Measurements from ENCODE around the gene SCAP.
"Not testable (repeated sequence)": the region's sequence is repeated elsewhere in the genome, so short reads cannot be mapped to it uniquely, and the experiment has no call there.

Gene SCAP

DNA sequence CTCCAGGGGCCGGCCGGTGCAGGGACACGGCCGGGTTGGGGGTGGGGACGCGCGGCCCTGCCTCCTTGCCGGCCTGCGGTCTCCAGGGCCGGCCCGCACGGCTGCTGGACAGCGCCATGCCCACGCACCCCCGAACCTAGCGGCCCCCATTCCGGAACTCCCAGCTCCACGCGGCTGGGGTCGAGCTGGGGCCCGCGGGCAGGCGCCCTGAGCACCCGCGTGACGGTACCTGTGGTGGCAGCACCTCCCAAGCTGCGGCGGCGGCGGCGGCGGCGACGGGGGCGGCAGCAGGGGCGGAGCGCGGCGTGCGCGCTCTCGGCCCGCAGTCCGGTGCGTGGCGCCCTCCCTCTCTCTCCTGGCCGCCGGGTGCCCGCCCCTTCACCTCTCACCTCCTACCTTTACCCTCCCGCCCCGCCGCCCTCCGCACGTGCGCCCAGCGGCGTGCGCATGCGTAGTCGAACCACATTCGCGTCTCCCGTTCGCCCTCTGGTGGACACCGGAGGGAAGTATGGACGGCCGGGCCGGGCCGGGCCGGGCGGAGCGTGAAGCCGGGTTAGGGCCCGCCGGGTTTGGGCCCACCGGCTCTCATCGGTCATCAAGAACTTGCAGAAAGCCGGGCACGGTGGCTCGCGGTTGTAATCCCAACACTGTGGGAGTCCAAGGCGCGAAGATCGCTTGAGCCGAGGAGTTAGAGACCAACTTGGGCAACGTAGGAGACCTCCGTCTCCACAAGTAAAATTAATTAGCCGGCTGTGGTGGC, at the start of gene SCAP:
Gene SCAP (minus strand): TSS at position 372 of the 760 bp plus-strand sequence. CDS start 32,948 bp downstream, outside the sequence.
- peak; percentile 57 for DNase-seq

DNA sequence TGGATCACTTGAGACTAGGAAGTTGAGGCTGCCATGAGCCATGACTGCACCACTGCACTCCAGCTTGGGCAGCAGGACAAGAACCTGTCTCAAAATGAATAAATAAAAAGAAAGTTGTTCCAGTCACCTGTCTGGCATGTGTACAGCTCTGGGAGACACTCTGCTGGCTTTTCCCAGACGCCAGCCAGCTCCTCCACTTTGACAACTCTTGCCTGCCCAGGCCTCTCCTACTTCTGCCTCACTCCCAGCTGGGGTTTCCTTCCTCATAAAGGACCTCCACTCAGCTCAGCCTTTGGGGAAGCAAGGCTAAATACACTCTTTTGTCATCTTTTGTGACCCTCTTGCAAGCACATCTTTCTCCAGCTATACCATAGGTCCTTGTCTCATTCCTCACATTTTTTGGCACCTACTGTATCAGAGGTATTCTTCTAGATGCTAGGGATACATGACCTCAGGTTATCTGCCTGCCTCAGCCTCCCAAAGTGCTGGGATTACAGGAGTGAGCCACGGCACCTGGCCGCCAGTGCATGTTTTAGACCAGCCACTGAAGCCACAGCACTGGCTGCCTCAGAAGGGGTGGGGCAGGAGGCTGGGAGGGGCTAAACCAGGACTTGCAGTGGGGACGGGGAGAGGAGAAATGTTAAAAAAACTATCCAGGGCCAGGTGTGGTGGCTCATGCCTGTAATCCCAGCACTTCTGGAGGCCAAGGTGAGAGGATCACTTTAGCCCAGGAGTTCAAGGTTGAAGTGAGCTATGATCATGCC, 47.8 kb upstream of the SCAP start:
- DNase-seq: no peak

DNA sequence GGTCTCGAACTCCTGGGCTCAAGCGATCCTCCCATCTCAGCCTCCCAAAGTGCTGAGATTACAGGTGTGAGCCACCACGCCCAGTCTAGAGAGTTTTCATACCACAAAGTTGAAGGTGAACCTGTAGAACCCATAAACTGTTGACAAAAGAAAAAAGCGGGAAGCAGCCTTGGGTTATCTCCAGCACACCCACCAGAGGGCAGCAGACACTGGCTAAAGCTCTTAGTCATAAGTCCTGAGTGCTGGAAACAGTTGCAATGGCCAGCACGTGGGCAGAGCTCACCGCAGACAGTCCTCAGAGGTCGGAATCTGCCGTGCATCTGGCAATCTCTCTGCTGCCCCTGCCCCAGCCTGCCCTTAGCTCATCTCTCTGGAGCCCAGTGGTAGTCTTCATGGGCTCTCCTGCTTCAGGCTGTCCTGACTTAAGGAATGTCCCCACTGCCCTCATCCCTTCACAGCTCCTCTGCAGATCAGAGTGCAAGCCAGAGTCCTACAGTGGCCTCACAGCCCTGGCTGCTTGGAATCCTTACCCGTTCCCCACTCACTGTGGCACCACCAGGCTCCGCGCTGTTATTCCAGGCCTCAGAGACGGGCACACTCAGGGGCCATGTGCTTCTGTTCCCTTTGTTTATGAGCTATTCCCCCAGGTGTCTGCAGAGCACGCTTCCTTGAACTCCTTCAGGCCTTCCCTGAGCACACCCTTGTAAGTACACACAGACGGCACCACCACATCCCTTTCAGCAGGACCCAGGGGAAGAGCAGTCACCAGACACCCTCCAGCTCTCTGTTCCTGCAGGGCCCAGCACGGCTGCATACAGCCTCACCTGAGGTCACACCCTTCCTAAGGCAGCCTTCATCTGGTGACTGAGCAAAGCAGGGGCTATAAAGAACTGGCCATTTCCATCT, 46.6 kb upstream of the SCAP start:
- DNase-seq: peak; percentile 50

DNA sequence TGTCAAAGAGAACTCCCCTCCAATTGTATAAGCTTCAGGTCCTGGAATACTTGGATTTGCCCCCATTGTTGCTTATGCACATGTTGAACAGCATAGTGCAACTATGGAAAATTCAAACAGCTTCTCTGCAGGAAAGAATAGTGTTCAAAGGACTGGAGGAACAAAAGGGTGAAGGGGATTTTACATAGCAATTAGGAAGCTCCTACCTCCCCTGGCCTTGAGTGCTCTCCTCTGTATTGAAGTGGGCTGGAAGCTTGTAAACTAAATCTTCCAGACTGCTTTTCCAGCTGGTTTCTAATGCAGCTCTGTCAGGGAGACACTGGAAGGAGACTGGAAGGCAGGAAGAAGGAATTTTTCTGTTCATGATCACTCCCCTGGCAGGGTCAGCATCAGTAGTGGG, 45.0 kb upstream of the SCAP start:
- DNase-seq: no peak

DNA sequence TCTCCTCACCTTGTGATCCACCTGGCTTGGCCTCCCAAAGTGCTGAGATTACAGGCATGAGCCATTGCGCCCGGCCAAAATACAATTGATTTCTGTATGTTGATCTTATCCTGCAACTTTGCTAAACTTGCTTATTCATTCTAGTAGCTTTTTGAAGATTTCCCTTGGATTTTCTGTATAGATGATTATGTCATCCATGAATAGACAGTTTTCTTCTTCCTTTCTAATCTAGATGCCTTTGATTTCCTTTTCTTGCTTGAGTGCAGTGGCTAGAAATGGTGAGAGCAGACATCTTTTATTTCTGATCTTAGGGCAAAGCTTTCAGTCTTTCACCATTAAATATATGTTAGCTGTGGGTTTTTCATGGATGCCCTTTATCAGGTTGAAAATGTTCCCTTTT, 42.2 kb upstream of the SCAP start:
- no peak for DNase-seq

DNA sequence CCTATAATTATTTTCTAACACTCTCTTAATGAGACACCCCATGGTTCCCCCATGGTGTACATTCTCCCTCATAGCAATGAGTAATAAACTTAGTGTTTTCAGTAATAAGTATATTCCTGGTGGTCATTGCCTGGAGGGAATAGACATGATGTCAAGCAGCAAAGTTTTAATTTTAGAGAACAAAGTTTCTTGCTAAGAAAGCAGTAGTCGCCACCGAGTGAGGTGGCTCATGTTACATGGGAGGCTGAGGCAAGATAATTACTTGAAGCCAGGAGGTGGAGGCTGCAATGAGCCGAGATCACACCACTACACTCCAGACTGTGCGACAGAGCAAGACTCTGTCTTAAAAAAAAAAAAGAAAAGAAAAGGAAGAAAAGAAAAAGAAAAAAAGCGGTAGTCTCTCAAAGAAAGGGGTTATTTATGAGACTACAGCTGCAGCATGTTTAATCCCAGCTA, 40.2 kb upstream of the SCAP start:
- DNase-seq: no peak

DNA sequence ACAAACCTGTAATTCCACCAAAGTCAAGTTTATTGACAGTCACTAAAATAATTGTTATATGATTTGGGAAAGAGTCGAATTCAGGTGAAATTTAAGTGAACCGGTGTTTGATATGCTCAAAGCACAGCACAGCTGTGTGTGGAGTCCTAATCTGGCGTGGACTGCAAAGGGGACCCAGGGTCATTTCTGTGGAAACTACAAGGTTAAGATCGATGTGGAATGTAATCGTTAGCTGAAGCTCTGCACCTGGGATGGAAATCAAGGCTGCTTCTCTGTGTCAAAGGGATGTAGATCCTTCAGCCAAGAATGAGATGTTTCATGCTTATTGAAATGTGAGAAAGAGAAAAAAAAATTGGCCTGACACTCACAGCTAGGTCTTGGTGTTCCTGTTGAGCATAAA, 39.4 kb upstream of the SCAP start:
- no peak for DNase-seq

DNA sequence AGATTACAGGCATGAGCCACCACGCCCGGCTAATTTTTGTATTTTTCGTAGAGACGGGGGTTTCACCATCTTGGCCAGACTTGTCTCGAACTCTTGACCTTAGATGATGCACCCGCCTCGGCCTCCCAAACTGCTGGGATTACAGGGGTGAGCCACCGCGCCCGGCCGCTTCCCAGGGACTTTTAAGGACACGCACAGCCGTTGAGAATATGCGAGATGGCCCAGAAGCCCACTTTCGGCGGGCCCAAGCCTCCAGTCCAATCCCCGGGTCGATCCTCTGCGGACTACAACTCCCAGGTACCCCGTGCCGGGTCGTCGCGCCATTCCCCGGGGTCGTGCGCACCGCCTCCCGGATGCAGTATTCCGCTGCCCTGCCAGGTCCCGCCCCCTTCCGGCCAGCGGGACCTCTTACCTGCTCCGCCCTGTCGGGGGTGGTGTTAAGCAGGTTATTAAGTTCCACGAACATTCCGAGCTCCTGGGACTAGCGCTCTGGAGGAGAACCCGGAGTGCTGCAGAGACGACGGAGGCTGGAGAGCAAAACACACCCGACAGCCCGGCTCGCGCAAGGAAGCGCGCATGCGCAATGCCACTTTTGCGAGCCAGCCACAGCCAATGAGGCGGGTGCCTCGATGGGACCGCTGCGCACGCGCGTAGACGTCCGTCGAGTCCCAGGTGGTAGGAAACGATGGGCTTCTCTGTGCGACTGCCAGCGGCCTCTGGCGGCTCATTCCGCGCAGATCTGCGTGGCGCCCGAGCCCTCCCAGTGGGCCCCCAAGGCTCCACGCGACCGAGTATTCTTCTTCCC, 37.6 kb upstream of the SCAP start, which contains the start of gene ELP6:
Gene ELP6 (minus strand): TSS at position 588 of the 805 bp plus-strand sequence. CDS start 122 bp downstream, at position 466.
- peak; percentile 79 for DNase-seq

DNA sequence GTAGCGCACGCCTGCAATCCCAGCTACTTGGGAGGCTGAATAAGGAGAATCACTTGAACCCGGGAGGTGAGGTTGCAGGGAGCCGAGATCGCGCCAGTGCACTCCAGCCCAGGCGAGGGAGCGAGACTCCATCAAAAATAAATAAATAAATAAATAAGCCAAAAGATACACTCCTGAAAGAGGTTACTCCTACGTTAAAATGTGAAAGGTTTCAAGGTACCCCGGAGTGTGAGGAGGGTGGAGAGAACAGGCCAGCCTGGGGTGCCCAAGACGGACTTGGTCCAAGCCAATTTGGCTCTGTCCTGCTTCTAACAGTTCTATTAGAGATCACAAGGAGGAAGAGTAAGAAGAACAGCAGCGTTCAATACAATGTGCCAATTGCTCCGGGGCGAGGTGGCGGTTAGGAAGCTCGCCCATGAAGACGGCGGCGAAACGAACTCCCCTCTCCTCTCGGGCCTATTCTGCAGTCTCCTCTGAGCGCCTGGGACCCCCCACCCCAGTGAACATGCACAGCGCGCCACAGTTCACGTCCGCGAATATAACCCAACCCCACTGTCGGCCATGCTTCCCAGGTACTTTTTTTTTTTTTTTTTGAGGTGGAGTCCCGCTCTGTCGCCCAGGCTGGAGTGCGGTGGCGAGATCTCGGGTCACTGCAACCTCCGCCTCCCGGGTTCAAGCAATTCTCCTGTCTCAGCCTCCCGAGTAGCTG, 36.8 kb upstream of the SCAP start:
- DNase-seq: no peak

DNA sequence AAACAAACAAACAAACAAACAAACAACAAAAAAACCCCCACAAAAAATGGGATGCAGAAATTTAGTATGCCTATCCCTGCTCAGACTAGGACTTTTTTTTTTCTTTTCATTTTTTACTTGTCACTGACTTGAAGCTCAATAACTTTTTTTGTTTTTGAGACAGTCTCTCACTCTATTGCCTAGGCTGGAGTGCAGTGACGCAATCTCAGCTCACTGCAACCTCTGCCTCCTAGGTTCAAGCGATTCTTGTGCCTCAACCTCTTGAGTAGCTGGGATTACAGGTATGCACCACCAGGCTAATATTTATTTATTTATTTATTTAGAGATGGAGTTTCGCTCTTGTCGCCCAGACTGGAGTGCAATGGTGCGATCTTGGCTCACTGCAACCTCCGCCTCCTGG, 29.5 kb upstream of the SCAP start:
- not testable (repeated sequence) for DNase-seq

DNA sequence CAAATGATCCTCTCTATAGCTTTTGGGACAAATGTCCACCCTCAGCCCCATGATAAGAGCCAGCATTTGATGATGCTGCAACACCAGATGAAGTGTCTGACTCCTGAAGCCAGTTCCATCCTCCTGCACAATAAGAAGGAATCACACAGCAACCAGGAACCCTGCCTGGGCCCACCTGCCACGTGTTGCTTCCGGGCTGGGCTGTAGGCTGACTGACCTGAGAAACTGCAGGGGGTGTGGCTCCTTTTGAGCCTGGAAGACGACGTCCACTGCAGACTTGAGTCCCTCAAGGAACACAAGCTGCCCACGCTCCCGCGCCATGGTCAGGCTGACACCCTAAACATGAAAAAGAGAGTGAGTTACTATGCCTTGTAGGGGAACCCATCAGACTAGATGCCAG, 28.4 kb upstream of the SCAP start:
- DNase-seq: no peak

DNA sequence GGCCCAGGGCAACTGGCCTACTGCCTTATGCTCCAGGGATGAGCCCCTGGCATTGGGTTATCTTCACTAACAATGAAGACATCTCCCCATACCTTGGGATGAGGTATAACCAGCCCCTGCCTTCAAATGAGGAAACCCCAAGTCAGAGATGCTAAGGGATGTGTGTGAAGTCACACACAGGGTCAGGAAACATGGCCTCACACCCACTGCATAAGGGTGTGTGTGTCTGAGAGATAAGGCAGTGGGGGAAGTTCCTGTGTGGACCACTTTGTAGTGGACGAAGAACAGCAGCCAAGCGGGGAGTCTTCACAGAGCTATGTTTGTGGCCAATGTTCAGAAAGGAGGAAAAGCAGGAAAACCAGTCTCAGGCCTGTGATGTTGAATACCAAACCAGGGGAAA, 27.3 kb upstream of the SCAP start:
- no peak for DNase-seq

DNA sequence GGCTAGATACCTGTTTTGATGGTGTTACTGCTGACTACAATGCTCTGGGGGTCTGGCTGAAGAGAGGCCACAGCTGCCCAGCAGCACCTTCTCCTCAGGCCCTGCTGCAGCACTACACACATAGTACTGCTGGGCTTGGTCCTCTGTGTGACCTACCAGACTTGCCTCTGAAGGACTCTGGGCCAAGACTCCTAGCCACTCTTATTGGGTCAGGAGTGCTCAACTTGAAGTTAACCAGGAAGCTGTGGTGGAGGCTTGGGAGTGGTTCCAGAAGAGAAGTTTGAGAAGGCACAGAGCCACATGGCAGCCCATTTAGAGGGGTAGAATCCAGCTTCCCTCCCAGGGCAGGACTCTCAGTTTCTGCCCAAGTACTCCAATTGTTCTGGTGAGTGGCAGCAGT, 21.2 kb upstream of the SCAP start:
- no peak for DNase-seq

DNA sequence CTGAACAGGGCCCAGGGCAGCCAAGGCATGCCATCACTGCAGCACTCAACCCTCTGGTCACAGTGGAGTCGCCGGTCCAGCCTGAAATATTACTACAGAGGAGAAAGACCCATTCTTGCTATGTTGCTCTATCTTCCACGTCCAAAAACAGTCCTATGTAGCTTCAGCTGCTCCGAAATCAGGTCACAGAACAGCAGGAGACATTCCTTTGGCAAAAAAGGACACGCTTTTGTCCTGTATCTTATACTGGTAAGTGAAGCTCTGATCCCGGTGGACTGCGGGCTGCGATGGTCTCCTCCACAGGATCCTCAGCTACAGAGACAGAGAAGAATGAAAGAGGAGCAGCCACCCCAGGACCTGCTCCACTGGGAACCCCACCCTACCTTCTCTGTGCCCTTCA, 20.1 kb upstream of the SCAP start:
- DNase-seq: no peak

DNA sequence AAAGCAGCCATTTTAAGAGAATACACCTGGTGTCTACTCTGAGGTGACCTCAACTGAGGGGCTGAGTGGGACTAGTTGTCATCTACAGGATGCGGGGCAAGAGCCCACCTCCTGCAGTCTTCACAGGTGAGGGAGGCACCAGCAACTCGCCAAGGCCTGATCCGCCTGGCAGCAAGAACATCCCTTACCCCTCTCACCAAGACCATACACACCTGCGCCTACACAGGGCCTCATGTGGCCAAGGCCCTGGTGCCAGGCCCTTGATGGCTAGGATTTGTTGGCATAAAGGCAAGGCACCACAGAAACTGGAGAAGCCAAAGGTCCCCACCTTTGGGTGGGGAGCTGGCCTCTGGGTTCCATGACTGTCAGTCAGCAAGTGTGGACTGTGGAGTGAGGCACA, 19.4 kb upstream of the SCAP start:
- DNase-seq: no peak

DNA sequence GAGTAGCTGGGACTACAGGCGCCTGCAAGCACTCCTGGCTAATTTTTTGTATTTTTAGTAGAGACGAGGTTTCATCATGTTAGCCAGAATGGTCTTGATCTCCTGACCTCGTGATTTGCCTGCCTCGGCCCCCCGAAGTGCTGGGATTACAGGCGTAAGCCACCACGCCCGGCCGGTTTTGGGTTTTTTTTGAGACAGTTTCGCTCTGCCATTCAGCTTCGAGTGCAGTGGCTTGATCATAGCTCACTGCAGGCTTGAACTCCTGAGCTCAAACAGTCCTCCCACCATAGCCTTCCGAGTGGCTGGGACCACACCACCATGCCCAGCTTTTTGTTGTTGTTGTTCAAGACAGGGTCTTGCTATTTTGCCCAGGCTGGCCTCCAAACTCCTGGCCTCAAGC, 16.0 kb upstream of the SCAP start:
- DNase-seq: no peak

DNA sequence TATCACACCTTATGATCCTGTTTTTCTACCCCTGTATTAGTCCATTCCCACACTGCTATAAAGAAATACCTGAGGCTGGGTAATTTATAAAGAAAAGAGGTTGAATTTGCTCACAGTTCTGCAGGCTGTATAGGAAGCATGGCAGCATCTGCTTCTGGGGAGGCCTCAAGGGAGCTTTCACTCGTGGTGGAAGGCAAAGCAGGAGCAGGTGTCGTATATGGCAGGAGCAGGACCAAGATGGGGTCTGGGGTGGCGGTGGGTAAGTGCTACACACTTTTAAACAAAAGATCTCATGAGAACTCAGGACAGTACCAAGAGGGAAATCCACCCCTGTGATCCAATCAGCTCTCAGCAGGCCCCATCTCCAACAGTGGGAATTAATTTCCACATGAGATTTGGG, 15.4 kb upstream of the SCAP start:
- DNase-seq: no peak

DNA sequence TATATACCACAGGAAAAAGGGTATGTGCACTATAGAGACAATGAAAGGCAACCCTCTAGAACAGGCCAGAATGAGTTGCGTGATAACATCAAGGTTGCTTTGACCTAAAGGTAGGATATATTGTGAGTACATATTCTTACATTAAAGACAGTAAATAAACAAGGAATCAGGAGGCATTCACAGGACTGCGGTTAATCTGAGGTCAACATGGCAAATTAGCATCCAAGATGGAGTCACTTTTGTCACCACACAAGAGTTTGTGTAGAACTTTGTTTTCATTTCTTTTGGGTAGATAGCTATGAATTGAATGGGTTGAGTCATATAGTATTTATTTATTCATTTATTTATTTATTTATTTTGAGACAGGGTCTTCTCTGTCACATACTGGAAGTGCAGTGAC, 11.5 kb upstream of the SCAP start:
- DNase-seq: no peak

DNA sequence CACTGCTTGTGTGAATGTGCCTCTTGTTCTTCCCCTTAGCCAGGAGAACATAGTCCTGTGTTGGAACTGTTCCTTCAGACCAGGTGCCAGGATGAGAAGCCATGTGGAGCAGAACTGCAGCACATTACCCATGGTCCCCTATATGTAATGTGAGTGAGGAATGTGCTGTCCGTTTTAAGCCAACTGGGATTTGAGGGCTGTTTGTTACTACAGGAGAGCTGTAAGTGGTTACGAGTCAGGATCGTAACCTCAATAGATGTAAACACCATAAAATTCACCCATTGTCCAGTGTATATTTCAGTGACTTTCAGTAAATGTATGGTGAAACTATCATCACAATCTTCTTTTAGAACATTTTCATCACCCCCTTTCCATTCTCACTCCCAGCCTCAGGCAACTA, 10.1 kb upstream of the SCAP start:
- no peak for DNase-seq

DNA sequence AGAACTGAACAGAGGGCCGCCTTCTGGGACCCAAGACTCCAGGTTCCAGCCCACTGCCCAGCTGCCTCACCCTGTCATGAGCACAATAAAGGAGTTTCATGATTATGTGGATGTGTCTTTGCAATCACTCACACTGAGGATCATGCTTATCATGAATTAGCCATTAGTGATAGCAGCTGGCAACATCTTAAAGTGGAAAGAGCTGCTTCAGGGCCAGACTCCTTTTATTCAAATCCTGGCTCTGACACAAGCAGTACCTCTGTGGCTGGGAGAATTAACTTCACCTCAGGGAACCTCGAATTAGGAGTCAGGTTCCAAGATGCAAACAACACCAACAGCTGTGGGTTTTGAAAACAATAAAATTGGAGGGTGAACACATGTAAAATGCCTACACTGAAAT, 6.6 kb upstream of the SCAP start:
- peak; percentile 23 for DNase-seq

DNA sequence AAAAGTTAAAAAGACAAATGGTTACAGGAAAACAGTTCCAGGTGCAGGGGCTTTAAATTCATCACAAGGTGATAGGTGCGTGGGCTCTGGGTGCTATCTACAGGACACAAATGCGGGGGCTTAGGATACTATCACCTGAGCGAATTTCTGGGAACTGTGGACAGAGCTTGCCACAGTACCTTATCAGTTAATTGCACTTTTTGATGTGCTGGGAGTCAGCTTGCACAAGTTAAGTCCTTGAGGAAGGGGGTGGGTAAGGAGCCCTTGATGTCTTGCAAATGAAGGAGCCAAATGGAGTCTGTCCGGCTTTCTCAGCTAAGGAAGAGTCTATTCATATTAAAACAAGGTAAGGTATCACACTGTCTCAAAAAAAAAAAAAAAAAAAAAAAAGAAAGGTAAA, 6.0 kb upstream of the SCAP start:
- not testable (repeated sequence) for DNase-seq

DNA sequence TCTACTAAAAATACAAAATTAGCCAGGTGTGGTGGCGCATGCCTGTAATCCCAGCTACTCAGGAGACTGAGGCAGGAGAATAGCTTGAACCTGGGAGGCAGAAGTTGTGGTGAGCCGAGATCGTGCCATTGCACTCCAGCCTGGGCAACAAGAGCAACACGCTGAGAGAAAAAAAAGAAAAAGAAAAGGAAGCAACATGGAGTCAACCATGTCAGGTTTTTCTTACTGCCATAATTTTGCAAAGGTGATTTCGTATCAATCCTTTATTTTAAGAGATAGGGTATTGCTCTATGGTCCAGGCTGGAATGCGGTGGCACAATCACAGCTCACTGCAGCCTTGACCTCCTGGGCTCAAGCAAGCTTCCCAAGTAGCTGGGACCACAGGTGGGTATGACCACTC, 4.5 kb upstream of the SCAP start:
- DNase-seq: not testable (repeated sequence)

Data from NCI-H2107 (cell line).